Left ventricle myocardium superior (tissue), 1 donor: ENCODE data around the gene NRIP1. TPM values are rescaled to one million over a fixed set of nuclear protein-coding genes. Genes with fewer than 3 reads are reported as not detected.

Experiments used
- ATAC-seq: fragments of 200-7000 bp; cut with Tn5 transposase; one replicate; pipeline ENCODE4 v1.9.1; 2020; ENCODE audit warnings: mild to moderate bottlenecking, moderate library complexity
- DNase-seq: peaks from one replicate; pipeline ENCODE4 v3.0.0-alpha.2; 2020
- intact Hi-C: fragments of 100-400 bp; cut with micrococcal nuclease; formaldehyde crosslinking; loops from one replicate; pipeline ENCODE4 v1.11.0; 2022
- total RNA-seq: library from RNA; stranded (reverse); fragmentation: NEBNext Ultra II Directional; extraction: Animal tissue kit (Norgen Biotek cat#: 25700); gene quantifications from one replicate; pipeline ENCODE4 v1.2.1, GENCODE V29; 2021
- donor health status: DM: no; HTN: yes; CAD: no; lungs with severe emphysema.

Gene NRIP1
- total RNA-seq, 1 donor from 2014 or later: 18.1 TPM

- DNase-seq (no peak), ATAC-seq (no peak)
- intact Hi-C loops: no loop called here
These were observed 46.4 kb downstream of the NRIP1 start for GRCh38 chr21:15018382-15018781.

- DNase-seq (no peak), ATAC-seq (no peak)
- intact Hi-C loops: no loop called here
These were observed 49.0 kb downstream of the NRIP1 start for GRCh38 chr21:15015622-15016471.

DNA sequence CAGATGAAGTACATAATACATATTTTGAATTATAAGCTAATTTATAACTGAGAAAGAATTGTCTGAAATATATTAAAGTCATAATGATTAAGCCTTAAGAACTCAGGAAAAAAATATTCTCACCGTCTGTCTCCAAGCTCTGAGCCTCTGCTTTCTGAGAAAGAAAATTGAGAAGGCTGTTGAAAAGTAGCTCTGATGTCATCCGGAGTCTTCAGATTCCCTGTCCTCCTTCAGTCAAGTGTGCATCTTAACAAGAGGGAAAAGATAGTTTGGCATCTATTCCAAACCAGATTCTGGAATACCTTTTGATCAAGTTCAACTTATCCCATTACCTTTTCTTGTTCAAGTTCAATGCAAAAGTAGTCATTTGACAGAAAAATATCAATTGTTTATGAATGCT is 50.6 kb downstream of the NRIP1 start:
- intact Hi-C loops: no loop called here
- no peak for DNase-seq
- ATAC-seq: no peak

DNA sequence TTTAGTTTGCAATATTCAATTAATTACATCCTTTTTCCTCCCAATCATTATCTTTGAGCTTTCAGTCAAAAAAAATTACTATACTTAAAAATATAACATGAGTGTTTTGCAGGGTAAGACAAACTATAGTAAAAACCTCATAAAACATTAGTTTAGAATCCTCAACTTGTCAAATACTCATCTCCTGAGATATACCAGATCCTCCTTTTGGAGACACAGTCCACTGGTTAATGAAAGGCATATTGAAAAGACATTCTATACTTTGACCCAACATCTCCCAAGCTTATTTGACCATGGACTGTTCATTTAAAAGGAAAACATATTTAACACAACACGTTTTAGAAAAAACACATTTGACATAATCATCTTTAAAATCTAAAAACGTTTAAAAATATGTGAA is 52.8 kb downstream of the NRIP1 start:
- no peak for DNase-seq
- no peak for ATAC-seq
- intact Hi-C loops: no loop called here

DNA sequence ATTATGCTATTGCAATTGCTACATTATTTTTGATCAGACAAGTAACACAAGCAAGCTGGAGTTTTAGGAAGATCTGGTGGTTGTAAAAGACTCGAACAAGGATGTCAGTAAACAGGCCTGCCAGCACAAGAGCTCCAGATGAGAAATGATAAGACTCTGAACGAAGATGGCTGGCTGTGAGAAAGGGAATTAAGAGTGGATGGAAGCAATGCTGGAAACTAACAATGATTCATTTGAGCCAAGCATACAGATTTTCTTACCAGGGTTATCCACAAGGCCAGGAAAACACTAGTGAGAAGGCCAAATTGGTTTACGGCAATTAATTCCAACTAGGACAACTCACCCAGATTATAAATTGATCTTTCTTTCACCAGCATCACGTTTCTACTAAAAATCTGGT is 54.2 kb downstream of the NRIP1 start:
- DNase-seq (no peak), ATAC-seq (no peak)
- intact Hi-C loops: no loop called here

- ATAC-seq (no peak), DNase-seq (no peak)
- intact Hi-C loops: loop anchor here (10.0 kb wide), 1 partner anchor 55 kb away; the partner anchor contains the start of gene NRIP1
These were observed 54.9 kb downstream of the NRIP1 start for GRCh38 chr21:15009837-15010363.

- ATAC-seq: no peak
- intact Hi-C loops: loop anchor here (10.0 kb wide), 1 partner anchor 57 kb away; the partner anchor contains the start of gene NRIP1
- DNase-seq: no peak
These were observed 57.0 kb downstream of the NRIP1 start for GRCh38 chr21:15007716-15008296.

- intact Hi-C loops: loop anchor here (10.0 kb wide), 1 partner anchor 58 kb away; the partner anchor contains the start of gene NRIP1
- DNase-seq (no peak), ATAC-seq (no peak)
These were observed 58.1 kb downstream of the NRIP1 start for GRCh38 chr21:15006594-15007230.

GRCh38 chr21:15005391-15005790 is 59.4 kb downstream of the NRIP1 start:
- DNase-seq: peak; percentile 30
- peak; percentile 59 for ATAC-seq
- intact Hi-C loops: loop anchor here (10.0 kb wide), 1 partner anchor 59 kb away; the partner anchor contains the start of gene NRIP1

GRCh38 chr21:15004721-15005370 is 60.0 kb downstream of the NRIP1 start:
- DNase-seq: no peak
- intact Hi-C loops: loop anchor here (10.0 kb wide), 1 partner anchor 60 kb away; the partner anchor contains the start of gene NRIP1
- ATAC-seq: no peak

DNA sequence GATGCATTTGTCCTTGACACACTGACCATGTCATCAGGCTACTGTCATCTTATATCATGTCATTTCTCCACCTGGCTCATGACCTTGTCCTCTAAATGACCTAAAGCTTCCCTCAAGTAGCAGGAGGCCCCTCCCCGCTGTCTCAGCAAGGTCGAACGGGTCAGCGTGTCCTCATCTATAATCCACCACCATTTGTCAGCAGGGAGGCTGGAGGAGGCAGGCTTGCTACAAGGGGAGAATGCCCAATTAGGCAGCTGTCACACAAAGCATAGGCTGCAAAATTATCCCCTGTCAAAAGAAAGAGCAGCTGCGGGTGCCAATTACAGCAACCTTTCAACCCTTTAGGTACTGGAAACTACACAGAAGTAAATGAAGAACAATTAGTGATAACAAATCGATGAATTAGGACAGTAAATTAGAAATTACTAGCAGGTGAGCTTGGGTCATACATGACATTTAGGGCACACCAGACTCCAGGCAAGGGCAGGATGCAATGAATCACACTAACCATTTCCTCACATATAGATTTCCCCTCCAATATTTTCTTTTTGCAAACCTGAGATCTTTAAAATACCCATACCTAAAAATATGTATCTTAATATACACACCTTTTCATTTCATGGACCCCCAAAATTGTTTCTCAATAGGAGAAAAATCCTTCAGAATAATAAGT is 61.2 kb downstream of the NRIP1 start:
- no peak for ATAC-seq
- DNase-seq: no peak
- intact Hi-C loops: loop anchor here (10.0 kb wide), 1 partner anchor 61 kb away; the partner anchor contains the start of gene NRIP1

DNA sequence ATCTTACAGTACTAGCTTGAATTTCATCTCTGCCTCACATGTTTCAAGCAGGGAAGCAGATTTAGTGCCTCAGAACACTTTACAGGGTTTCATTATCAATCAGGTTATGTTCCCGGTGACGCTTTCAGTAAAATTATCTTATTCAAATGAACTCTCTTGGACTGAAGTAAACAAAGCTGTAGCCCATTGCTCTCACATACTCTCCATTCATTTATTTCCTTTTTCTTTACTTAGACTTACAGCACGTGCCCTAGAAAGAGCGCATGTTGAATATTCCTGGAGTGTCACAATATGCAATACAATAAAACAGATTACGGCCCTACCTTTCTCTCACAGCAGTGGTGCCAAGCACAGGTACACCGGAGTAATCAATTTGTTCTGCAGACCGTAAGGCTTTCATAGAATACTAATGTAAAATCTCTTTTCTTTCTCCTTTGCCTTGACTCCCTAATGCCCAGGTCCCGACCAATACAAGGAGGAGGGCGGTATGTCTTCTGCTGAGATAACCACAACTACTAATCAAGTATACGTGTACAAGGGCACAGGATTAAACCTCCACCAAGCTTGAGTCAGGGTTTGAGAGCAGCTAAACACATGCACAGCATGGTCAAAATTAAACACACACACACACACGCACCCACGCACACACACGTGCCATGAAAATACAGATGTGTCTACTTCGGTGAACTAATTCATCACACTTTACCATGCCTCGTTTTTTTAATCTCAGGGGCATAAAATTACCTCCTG is 62.8 kb downstream of the NRIP1 start:
- intact Hi-C loops: loop anchor here (10.0 kb wide), 1 partner anchor 63 kb away; the partner anchor contains the start of gene NRIP1
- DNase-seq (no peak), ATAC-seq (no peak)

- DNase-seq: no peak
- ATAC-seq: no peak
- intact Hi-C loops: loop anchor here (10.0 kb wide), 1 partner anchor 64 kb away; the partner anchor contains the start of gene NRIP1
These were observed 63.7 kb downstream of the NRIP1 start for GRCh38 chr21:15001113-15001512.

- intact Hi-C loops: loop anchor here (10.0 kb wide), 1 partner anchor 65 kb away; the partner anchor contains the start of gene NRIP1
- DNase-seq: no peak
- ATAC-seq: no peak
These were observed 64.7 kb downstream of the NRIP1 start for GRCh38 chr21:15000081-15000480.

GRCh38 chr21:14998784-14999183 is 66.0 kb downstream of the NRIP1 start:
- intact Hi-C loops: no loop called here
- DNase-seq: no peak

GRCh38 chr21:14998336-14998735 is 66.5 kb downstream of the NRIP1 start:
- ATAC-seq (no peak), DNase-seq (no peak)
- intact Hi-C loops: no loop called here

More at GRCh38 chr21:14998784-14999183, 66.0 kb downstream of the NRIP1 start:
- ATAC-seq: no peak

- ATAC-seq: no peak
- intact Hi-C loops: no loop called here
- DNase-seq: no peak
These were observed 68.9 kb downstream of the NRIP1 start for GRCh38 chr21:14995695-14996490.
